NCI-H82 treated with DMSO at 0.1 percent for 48 hours (cell line): ENCODE measurements around the gene DCAF5.

ENCODE experiments used
- DNase-seq: peaks from one replicate; lab custom pipeline; 2025; ENCODE audit not compliant: unreplicated experiment; lab: John Stamatoyannopoulos, UW

DCAF5 gene

DNA sequence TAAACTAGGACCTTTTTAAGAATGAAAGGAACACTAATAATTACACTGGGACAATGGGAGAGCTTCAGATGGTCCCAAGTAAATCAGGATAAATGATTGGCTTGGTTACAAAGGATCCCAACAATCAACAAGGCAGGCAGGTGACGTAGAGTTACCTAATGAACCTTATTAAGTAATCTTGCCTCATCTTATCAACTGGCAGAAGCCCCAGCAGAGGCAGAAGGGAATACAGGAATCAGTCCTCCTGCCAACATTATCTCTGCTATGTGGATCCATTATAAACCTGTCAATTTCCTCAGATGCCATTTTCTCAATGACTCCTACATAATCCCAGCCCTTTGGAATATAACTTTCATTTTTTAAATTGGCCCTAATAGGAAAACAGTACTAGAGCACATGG lies 11.4 kb downstream of the DCAF5 start:
- no peak for DNase-seq

DNA sequence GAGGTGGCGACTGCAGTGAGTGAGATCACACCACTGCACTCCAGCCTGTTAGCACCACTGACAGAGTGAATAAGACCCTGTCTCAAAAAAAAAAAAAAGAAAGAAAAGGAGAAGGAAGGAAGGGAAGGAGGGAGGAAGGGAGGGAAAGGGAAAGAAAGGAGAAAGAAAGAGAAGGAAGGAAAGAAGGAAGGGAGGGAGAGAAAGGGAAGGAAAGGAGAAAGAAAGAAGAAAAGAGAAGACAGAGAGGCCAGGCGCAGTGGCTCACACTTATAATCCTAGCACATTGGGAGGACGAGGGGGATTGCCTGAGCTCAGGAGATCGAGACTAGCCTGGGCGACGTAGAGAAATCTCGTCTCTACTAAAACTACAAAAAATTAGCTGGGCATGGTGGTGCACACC lies 13.2 kb downstream of the DCAF5 start:
- no peak for DNase-seq

DNA sequence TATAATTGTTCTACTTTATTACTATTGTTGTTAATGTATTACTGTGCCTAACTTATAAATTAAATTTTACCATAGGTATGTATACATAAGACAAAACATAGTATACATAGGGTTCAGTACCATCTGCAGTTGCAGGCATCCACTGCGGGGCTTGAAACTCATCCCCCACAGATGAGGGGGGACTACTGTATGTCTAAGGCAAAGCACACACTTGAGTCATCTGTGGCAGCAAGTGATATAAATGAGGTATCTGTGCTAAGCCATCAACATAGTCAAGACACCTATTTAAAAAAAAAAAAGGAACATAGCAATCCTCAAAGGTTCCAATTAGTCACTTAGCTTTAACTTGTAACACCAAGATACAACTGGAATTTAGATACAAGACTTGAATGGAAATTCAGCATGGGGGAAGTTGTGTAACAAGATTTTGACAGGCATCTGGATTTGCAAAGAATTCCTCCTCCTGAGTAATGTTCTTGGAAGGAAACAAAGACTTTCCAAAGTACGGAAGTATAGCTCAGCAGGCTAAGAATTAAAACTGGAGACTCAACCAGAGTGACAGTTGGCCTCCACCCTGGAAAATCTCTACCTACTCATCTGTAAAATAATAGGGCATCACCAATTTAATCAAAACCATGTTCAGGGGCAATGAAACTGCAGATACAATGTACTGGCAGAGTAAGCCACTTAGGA lies 14.9 kb downstream of the DCAF5 start:
- no peak for DNase-seq

DNA sequence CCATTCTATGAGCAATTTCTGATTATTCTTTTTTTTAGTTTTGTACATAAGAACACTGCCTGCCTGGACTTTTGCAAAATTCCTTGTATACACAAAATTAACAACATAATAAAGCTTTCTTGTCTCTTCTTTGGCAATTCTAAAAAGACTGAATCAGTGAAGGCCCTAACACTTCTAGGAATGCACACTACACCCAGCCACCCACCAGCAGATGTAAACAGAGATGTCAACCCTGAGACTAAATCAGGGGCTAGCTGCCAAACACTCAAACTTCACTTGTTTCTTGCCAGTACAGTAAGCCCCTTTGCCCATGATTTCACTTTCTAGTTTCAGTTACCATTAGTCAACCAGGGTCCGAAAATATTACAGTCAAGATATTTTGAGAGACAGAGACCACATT lies 15.5 kb downstream of the DCAF5 start:
- DNase-seq, result no peak

DNA sequence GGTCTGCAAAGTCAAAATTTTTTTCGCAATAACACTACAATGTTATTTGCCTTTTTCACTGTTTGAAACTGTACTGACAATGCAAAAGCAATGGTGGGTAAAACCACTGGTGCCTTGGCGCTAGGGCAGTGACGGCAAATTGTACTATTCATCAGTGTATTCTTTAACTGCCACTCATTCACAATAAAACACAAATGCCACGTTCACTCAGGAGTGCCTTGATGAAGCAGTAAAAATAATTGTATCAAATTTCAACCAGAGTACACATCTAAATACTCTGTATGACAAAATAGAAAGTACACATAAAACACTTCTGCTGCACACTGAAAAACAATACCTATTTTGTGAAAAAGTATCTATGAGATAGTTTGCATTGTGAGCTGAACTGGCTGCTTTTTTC lies 17.8 kb downstream of the DCAF5 start:
- DNase-seq, result no peak

DNA sequence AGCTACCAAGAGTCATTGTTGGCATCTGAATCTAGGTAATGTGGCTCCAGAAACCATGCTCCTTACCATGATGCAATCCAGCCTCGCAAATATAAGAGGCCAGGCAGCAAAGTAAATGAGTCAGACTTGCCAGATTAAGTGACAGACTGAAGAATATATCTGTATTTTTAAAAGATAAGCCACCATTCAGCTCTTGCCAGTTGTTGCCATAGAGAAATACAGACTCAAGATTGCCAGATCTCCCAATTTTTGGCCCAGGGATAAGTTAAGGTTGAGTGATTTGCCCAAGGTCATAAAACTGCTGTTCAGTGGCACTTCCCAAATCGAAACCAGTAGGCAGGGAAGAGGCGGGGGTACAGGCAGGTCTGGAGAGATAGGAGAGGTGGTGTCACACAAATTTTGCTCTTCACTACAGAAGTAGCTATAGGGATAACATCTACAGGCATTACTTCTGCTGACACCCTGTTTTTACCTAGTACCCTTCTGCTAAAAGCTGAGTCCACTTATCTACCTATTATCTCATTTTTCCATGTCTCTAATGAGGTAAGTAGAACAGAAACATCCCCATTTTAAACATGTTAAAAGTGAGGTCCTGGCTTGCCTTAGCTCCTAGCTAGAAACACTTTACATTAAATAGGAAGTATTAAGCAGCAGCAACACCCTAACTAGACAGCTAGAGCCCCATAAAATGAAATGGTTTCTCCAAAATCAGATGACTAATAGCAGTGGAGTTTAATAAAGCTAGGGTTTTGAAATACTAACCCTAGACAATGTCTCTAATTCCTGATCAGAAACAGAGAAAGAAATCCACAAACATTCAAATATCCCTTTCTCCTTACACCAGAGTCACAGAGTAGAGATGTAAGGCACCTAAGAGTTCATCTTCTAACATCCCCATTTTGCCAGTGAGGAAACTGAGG lies 19.5 kb downstream of the DCAF5 start:
- no peak for DNase-seq

DNA sequence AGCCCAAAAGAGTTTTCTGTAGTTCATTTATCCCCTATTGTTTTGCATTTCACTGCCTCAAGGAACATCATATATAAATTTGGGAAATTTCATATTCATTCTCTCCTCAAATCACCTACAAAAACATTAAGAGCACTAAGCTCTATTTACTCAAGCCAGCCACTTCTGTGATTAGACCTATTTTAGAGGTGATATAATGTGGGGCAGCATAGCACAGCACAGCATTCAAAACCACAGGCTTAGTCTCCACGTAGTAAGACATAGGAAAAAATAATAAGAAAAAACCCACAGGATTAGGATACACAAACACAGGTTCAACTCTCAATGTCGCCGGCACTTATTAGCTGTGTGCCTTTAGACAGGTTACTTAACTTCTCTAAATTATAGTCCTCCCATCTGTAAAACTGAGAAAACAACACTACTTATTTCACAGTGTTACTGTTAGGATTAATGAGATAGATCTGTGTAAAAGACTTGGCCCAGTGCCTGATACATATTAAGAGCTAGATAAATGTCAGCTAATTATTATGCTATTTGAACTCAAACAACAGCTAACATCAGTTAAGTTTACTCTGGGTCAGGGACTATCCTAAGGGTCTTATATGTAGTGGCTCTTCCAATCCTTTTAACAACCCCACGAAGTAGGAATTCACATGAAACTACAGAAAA lies 20.3 kb downstream of the DCAF5 start:
- DNase-seq, result peak; percentile 9

DNA sequence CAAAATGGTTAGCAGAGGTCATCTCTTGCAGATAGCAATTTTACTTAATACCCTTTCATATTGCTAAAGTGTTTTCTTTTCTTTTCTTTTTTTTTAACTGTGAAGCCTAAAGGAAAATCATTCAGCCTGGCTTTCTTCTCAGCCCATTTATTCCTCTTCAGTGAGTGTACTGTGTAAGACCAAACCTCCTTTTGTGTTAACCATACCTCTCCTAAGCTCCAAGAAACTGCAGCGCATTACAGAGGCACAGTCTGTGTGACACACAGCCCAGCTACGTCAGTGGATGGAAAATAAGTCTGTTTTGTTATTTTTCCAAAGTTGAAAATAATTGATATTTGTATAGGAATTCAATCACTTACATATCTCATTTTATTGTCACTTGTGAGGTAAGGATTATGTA lies 21.7 kb downstream of the DCAF5 start:
- no peak for DNase-seq

DNA sequence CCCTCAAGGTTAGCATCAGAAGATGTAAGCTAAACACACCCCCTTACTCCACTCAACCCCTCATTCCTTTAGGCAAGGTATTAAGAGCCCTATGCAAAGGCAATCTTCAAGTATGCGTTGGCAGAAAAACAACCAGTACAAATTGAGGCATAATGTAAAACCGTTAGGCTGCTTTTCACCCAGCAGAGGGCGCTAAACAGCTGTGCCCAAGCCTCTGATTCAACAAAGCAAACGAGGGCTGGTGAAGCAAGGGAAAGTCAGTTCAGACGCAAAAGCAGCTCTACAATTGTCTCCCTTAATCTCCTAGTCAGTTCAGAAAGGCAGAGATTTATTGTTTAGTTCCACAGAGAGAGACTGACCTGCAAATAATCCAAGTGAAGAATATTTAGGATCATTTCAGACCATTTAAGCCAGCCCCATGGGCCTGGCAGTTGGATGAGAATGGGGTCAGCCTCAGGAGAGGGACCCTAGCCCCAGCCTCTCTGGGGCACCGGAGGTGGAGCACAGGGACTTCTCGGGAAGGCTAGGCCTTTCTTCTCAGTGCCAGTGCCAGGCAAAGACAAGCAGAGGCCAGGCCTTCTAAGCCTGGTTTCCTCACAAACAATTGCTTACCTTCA lies 23.5 kb downstream of the DCAF5 start:
- peak; percentile 74 for DNase-seq

DNA sequence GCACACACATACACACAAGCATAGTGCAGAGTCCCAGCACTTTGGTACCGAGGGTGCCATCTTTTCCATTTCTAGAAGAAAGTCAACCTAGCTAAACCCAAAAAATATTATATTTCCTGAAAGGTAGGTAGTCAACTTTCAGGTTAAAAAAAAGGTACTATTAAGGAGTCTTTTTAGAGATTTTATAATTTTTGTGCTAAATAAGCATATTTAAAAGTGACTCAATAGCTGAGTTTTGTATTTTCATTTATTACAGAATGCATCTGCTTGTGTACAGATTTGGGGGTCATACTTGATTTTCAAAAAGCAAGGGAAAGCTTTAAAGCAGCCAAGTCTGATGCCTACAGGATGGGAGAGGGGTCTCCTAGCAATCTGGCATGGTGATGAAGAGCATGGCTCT lies 34.6 kb downstream of the DCAF5 start:
- no peak for DNase-seq

DNA sequence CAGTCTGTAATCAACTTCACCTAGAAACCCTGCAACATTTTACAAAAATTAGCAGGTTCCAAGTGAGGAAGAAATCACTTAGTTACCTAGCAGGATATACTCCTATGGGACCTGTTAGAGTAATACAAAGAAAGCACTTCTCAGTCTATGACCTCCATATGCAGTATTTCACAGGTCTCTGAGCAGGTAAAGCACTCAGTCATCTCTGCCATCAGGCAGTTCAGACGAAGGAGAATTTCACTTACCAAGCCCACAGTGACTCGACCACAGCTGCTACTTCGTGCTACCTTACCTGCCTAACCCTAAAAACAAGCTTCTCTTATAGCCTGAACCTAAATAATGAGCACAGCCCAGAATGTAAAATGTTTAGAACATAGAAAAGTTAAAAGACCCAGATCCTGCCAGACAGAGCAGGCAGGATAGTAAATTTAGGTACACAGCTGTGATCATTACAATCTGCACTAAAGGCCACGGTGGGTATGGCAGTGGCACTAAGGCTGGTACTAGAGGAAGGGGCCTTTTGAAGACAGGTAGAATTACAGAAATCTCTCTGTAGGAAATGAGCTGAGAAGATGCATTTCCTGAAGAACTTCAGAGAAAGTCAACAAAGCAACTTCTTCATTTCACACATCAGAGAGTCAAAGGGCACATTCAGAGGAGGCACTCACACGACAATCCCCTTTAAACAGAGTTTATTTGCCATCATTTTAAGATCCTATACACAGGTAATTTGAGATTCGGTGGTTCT lies 35.7 kb downstream of the DCAF5 start:
- DNase-seq, result no peak

DNA sequence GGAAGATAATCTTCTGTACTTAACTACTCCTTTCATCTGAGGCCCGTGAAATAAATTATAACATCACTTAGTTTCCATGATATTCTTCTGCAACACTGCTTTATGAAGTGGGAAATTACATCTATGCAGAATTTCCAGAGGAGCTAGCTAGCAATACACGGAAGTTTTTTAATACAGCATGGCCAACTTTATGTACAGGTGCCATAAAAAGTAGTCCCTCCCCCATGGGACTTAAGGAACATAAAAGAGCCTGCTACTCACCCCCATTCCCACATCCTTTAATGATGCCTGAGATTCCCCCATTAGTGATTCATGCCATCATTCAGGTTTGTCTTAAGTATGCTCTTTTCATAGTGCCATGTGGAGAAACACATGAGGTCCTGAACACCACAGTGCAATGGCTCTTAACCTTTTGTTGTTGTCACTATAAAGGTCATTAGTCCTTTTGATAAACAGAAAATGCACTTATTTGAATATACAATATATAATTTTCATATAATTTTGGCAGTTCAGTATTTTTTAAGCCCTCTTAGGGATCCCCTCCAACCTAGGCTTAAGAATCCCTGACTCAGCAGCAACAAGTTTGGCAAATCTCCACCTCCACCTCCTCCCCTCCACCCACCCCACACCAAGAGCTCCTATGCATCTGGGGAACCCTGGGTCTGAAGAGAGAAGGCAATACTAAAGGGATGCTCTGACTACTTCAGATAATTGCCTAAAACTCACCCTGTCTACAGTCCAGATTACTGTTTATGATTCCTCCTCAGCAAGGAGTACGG lies 37.3 kb downstream of the DCAF5 start:
- no peak for DNase-seq

DNA sequence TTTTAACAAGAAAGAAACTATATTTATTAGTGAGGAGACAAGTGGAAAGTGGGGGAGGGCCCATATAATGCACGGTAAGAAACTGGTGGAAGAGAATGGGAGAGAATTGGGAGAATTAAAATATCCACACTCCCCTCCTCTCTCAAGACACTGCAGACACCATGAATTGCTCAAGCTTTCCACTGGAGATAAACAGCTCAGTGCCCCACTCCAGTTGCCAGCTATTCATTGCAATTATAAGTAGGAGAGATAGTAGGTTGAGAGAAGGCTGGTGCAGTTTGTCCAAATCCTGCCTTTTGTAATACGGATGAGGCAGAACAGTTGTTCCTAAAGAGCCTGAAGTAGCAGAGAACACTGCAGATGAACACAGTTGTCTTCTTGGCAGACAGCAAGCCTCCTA lies 38.2 kb downstream of the DCAF5 start:
- DNase-seq, result no peak

DNA sequence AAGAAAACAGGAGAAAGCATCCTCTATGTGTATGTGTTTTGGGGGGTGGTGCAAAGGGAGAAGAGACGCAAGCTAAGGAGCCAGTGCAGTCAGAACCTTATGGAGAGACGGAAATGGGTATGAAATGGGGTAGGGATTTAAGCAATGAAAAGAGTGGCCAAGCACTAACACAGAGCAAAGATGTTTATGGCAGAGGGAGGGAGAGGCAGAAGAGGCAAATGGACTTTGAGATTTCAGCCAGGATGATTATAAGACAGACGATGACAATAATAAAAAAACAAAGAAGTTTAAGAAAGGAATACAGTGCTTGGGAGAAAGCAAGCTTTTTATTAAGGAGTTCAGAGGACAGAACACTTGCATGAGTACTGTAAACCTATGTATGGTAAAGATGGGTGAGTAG lies 44.6 kb downstream of the DCAF5 start:
- no peak for DNase-seq

DNA sequence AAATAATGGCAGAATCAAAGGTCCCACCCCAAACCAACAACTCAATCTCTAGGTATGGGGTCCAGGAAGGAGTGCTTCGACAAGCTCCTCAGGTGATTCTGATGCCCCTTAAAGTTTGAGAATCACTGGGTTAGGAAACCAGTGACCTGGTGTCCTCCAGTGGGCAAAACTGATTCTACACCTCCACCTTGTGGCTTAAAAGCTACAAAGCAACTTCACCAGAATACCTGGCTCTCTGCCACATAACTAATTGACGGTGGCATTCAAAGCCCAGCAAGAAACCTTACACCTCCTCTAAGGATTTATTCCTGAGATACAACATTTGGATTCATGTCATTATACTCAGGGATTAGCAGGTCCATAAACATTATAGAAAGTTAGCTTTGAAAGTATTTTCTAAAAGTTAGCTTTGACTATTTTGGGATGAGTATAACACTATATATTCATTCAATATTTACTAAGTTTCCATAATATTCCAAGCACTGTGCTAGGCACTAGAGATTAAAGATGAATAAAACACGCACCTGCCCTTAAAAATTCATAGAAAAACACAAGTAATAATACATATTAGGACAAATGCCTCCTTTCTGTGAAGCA lies 45.4 kb downstream of the DCAF5 start:
- no peak for DNase-seq

DNA sequence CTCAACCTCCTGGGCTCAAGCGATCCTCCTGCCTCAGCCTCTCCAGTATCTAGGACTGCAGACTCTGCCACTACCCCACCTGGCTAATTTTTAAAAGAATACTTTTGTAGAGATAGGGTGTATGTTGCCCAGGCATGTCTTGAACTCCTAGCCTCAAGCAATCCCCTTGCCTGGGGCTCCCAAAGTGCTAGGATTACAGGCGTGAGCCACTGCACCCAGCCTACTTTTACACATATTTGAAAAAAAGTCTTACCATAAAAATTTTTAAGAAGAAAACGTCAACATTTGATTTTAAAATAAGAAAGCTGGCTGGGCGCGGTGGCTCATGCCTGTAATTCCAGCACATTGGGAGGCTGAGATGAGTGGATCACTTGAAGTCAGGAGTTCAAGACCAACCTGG lies 46.5 kb downstream of the DCAF5 start:
- DNase-seq, result no peak

DNA sequence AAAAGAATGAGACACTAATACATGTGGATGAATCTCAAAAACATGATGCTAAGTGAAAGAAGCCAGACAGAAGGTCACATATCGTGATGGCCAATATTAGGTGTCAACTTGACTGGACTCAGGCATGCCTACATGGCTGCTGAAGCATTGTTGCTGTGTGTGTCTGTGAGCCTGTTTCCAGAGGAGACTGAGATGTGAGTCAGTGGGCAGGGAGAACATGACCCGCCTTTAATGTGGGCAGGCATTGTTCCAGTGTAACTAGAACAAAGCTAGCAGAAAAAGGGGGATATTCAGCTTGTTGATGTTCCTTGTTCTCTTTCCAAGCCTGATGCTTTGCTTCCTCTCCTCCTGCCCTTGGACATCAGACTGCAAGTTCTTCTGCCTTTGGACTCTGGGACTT lies 47.6 kb downstream of the DCAF5 start:
- DNase-seq, result no peak

DNA sequence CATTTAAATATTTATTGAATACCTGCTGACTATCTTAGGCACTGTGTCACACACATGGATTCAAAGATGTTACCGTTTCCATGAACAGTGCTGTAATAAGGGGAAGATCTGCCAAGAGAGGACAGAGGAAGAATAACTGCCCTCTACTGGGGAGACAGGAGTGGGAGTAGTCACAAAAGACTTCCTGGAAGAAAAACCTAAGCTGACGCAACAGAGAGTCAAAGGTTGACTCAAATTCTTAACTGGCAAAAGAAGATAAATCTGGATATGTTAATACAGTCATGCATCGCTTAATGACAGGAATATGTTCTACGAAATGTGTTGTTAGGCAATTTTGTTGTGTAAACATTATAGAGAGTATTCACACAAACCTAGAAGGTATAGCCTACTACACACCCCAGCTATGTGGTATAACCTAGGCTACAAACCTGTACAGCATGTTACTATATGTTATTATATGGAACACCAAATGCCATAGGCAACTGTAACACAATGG lies 51.5 kb downstream of the DCAF5 start:
- peak; percentile 6 for DNase-seq

DNA sequence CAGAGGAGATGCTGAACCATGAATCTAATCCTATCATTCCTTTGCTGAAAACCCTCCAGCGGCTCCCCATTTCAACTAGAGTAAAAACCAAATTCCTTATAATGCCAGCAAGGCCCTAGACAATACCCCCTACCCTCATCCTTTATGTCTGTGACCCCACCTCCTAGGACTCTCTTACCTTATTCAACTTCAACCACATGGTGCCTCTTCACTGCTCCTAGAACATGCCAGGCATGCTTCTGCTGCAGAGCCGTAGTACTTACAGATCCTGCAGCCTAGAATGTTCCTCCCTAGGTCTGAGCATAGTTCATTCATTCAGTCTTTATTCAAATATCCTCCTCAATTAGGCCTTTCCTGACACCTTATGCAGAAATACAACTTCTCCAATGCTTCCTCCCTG lies 54.9 kb downstream of the DCAF5 start:
- no peak for DNase-seq
